Measurements from ENCODE around the gene ZNF609.

GRCh38 chr15:64444836-64445235 lies 15.5 kb upstream of the ZNF609 start:
- TF ChIP-seq EZH2 (IDR thresholded peaks at IDR 0.05) (no peak), EZH2phosphoT487 (IDR thresholded peaks at IDR 0.05) (no peak)
- TF ChIP-seq, protein P1, sequence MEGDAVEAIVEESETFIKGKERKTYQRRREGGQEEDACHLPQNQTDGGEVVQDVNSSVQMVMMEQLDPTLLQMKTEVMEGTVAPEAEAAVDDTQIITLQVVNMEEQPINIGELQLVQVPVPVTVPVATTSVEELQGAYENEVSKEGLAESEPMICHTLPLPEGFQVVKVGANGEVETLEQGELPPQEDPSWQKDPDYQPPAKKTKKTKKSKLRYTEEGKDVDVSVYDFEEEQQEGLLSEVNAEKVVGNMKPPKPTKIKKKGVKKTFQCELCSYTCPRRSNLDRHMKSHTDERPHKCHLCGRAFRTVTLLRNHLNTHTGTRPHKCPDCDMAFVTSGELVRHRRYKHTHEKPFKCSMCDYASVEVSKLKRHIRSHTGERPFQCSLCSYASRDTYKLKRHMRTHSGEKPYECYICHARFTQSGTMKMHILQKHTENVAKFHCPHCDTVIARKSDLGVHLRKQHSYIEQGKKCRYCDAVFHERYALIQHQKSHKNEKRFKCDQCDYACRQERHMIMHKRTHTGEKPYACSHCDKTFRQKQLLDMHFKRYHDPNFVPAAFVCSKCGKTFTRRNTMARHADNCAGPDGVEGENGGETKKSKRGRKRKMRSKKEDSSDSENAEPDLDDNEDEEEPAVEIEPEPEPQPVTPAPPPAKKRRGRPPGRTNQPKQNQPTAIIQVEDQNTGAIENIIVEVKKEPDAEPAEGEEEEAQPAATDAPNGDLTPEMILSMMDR (IDR thresholded peaks at IDR 0.05), result no peak

Data from neural progenitor cell (in vitro differentiated cells).